Mesangial cell (primary cell): ENCODE data around the gene CTNNBL1. TPM values are rescaled to one million over a fixed set of nuclear protein-coding genes. Genes with fewer than 3 reads are reported as not detected.

Experiments
- total RNA-seq: library from RNA; depleted of rRNA; stranded (reverse); fragments of >200 nt; gene quantifications from 2 replicates; pipeline ENCODE4 v1.2.3, GENCODE V29; 2015

Gene CTNNBL1
- total RNA-seq: 21.3 and 27.9 TPM in 2 replicates

GRCh38 chr20:37693635-37694626 lies at the start of gene CTNNBL1:
Gene CTNNBL1 (plus strand): TSS chr20:37694030. CDS start chr20:37694123, 93 bp downstream.

GRCh38 chr20:37902504-37903313 lies 208.9 kb downstream of the CTNNBL1 start, which contains the start of gene VSTM2L:
Gene VSTM2L (plus strand): TSS chr20:37903127. CDS start chr20:37903351, 224 bp downstream.

Other genes starting within 250 kb of the CTNNBL1 start
- gene NNAT, start 172.8 kb upstream of the CTNNBL1 start, total RNA-seq: 20.9 and 41.1 TPM in 2 replicates
- gene BLCAP, start 166.2 kb upstream of the CTNNBL1 start, total RNA-seq: 27.4 and 36.4 TPM in 2 replicates
- gene VSTM2L, start 209.1 kb downstream of the CTNNBL1 start, total RNA-seq: 2.0 and 5.5 TPM in 2 replicates